ENCODE data around the gene OXSR1. TPM values are rescaled to one million over a fixed set of nuclear protein-coding genes. Genes with fewer than 3 reads are reported as not detected.

The OXSR1 gene
- total and polyA plus RNA-seq, 2 experiments from 2014 or later = 20.6 to 34.1 TPM

DNA sequence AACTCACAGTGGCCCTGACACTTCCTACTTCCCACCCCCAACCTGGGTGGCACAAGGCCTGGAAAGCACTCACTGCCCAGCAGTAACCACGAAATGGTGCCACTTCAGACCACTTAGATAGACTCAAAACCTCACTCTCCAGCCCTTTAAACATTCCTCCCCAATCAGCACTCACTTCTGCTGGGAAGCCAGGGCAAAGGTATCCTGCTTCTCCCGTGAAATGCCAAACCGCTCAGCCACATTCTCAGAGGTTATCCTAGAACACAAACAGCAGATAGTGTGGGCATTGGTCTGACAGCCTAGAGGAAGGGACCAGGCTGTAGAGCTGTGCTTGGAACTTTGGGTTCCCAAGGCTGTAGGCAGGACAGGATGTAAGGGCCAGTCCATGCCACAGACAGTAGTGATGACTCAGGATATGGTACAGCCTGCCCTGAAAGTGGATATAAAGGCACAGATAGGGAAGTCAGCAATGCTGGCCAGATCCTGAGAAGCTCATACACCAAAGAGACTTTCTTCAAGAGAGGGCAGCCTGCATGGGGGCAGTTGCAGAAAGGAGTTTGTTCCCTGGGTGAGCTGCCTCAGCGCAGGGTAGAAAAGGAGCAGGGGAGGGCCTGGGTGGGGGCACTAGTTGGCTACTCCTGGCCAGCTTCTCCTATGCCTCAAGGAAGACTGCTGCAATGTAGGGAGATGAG is 37.6 kb upstream of the OXSR1 start:
- no peak for DNase-seq (ENCODE audit: low read depth in 1 of 2, low spot score in 1 of 2)
- Histone ChIP-seq H3K27me3 (no peaks in the 10 kb centered on the region), H3K27ac (no peak overlapping the region), H3K9me3 (ENCODE audit: low read depth) (no peaks in the 10 kb centered on the region), H3K36me3 (peaks cover 60% of the 10 kb centered on the region), H3K4me3 (no peak overlapping the region), H3K4me1 (ENCODE audit: low read depth) (no peaks in the 10 kb centered on the region)
- TF ChIP-seq, protein P1, sequence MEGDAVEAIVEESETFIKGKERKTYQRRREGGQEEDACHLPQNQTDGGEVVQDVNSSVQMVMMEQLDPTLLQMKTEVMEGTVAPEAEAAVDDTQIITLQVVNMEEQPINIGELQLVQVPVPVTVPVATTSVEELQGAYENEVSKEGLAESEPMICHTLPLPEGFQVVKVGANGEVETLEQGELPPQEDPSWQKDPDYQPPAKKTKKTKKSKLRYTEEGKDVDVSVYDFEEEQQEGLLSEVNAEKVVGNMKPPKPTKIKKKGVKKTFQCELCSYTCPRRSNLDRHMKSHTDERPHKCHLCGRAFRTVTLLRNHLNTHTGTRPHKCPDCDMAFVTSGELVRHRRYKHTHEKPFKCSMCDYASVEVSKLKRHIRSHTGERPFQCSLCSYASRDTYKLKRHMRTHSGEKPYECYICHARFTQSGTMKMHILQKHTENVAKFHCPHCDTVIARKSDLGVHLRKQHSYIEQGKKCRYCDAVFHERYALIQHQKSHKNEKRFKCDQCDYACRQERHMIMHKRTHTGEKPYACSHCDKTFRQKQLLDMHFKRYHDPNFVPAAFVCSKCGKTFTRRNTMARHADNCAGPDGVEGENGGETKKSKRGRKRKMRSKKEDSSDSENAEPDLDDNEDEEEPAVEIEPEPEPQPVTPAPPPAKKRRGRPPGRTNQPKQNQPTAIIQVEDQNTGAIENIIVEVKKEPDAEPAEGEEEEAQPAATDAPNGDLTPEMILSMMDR (IDR thresholded peaks at IDR 0.05; ENCODE audit: low read depth, low read length) = no peak

DNA sequence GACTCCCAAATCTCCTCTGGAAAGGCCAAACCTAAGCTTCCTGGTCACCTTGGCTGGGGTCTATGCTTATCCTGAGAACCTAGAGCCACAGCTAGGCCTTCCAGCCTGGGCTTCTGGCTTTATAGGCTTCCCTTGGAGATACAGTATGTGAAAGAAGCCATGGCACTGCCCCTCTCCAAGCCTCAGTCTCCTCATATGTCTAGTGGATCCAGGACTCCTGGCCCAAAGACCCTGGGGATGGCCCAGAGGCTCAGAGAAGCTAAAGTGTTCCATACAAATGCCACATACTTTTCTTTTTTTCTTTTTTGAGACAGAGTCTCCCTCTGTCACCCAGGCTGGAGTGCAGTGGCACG is 37.1 kb upstream of the OXSR1 start:
- peaks cover 57% of the 10 kb centered on the region for H3K36me3 ChIP-seq
- H3K27me3 ChIP-seq = no peaks in the 10 kb centered on the region
- DNase-seq (ENCODE audit: low read depth in 1 of 2, low spot score in 1 of 2) = no peak
- no peaks in the 10 kb centered on the region for H3K4me1 ChIP-seq (ENCODE audit: low read depth)
- H3K27ac ChIP-seq = no peak overlapping the region
- TF ChIP-seq, protein P1 (IDR thresholded peaks at IDR 0.05; ENCODE audit: low read depth, low read length) = no peak
- H3K9me3 ChIP-seq (ENCODE audit: low read depth) = no peaks in the 10 kb centered on the region
- H3K4me3 ChIP-seq = no peak overlapping the region

DNA sequence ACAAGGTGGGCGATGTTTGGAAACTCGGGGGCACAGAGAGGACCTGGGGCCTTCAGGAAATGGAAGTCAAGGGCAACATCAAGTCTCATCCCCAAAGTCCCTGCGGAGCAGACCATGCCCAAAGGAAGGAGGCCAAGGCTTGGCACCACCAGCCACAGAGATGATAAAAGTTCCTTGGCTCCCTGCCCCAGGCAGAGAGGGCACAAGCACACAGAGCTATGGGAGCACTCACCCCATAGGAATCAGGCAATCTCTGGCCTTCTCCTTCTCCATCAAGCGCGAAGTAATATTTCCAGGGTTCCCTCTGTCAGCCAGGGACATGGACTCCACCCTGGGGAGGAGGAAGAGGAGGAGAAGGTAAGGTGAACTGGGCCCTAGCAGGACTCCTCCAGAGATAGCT is 36.3 kb upstream of the OXSR1 start:
- Histone ChIP-seq H3K27ac (no peak overlapping the region), H3K4me3 (no peak overlapping the region), H3K4me1 (ENCODE audit: low read depth) (no peaks in the 10 kb centered on the region), H3K36me3 (peaks cover 55% of the 10 kb centered on the region), H3K9me3 (ENCODE audit: low read depth) (no peaks in the 10 kb centered on the region), H3K27me3 (no peaks in the 10 kb centered on the region)
- TF ChIP-seq, protein P1 (IDR thresholded peaks at IDR 0.05; ENCODE audit: low read depth, low read length) = no peak
- no peak for DNase-seq (ENCODE audit: low read depth in 1 of 2, low spot score in 1 of 2)

DNA sequence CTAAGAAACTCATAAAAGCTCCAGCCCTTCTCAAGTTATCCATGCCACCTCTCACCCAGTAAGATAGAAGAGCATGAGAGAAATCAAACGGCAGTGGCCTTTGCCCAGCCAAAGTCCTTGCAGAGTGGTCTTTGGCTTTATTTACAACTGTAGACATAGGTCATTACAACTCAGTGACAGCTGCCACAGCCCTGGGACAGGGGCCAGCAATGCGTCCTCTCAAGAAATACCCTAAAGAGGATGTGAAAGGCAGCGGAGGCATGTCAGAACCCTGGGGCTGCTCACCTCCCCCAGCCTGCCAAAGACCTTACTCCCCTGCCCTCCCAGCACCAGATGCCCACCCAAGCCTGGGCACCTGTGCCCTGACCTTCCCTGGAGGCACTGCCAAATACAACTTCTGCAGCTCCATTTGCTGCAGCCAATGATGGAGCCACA is 34.7 kb upstream of the OXSR1 start:
- Histone ChIP-seq H3K4me1 (ENCODE audit: low read depth) (peaks cover 6% of the 10 kb centered on the region), H3K36me3 (peaks cover 42% of the 10 kb centered on the region), H3K27ac (no peak overlapping the region), H3K27me3 (no peaks in the 10 kb centered on the region), H3K9me3 (ENCODE audit: low read depth) (no peaks in the 10 kb centered on the region), H3K4me3 (no peak overlapping the region)
- no peak for DNase-seq (ENCODE audit: low read depth in 1 of 2, low spot score in 1 of 2)
- TF ChIP-seq, protein P1 (IDR thresholded peaks at IDR 0.05; ENCODE audit: low read depth, low read length) = no peak

DNA sequence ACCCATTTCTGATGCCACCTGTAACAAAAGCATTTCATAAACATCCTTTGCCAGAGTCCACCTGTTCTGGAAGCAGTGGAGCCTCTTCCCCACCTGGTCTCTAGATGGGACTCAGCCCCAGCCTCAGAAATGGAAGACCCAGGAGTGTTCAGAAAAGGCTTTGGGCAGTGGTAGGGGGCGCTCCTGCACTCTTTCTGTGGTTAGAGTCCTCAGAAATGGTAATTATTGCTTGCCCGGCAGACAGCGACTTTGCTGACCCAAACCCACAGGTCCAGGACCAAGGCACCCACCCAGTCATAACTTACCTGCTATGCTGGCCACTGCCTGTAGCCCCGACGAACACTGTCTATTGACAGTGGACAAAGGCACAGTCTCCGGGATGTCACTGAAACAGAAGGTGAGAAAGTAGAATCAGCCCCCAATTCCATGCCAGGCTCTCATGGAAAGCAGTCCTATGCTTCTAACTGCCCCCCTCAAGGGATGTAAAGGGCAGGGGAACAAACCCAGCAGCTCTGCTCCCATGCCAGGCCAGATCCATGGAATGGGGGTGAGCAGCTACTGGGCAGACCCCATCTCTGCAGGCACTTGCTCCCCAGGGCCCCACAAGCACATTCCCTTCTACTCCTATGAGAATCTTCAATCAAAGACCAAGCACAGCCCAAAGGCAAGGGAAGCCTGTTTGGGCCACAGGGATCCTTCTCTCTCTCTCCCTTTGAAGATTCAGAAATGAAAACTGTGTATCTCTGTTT is 33.5 kb upstream of the OXSR1 start:
- TF ChIP-seq, protein P1 (IDR thresholded peaks at IDR 0.05; ENCODE audit: low read depth, low read length) = peak; percentile 68
- Histone ChIP-seq H3K27me3 (no peaks in the 10 kb centered on the region), H3K4me3 (no peak overlapping the region), H3K27ac (no peak overlapping the region), H3K9me3 (ENCODE audit: low read depth) (no peaks in the 10 kb centered on the region), H3K36me3 (peaks cover 32% of the 10 kb centered on the region), H3K4me1 (ENCODE audit: low read depth) (peaks cover 11% of the 10 kb centered on the region)
- DNase-seq (ENCODE audit: low read depth in 1 of 2, low spot score in 1 of 2) = peak; percentile 56 to 59

All from cardiac muscle cell (in vitro differentiated cells and primary cell).